ENCODE results near the gene MMP15. TPM values are rescaled to one million over a fixed set of nuclear protein-coding genes. Genes with fewer than 3 reads are reported as not detected.
"Not testable (repeated sequence)": the region's sequence is repeated elsewhere in the genome, so short reads cannot be mapped to it uniquely, and the experiment has no call there.

Gene MMP15
- polyA plus RNA-seq, 4 donors, result 12.8 to 19.9 (median 16.3) TPM

DNA sequence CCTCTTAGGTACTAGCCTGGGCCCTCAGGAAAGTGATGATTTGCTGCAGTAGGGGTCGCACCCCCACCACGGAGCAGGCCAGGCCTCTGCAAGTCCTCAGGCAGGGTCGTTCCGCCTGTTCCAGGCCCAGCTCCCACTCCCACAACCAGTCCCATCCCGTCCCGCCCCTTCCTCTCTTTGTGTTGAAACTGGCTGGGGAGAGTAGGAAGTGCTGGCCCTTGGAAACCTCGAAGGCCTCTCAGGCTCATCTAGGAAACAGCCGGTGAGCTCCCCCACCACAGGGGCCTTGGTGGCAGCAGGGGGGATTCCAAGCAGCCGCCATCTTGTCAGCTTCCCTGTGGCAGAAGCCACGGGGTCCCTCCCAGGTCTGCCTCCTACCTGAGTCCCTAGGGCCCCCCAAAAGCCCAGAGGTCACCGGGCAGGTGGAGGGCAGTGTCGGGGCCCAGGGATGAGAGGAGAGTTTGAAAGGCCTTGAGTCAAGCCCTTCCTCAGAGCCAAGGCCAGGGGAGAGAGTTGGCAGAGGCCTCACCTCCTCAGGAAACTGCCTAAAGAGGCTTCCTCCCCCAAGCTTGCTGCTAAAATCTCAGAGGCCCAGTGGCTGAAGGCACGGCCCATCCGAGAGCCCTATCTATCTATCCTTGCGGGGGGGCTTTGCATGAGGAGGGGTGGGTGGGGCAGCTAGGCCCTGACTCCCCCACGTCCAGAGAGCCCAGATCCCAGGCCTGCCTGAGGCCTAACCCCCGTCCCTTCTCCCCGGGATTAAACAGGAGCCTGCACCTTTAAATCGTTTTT lies 22.2 kb downstream of the MMP15 start:
- no peak for DNase-seq (ENCODE audit: low read depth in 4 of 4, low spot score in 2 of 4)

DNA sequence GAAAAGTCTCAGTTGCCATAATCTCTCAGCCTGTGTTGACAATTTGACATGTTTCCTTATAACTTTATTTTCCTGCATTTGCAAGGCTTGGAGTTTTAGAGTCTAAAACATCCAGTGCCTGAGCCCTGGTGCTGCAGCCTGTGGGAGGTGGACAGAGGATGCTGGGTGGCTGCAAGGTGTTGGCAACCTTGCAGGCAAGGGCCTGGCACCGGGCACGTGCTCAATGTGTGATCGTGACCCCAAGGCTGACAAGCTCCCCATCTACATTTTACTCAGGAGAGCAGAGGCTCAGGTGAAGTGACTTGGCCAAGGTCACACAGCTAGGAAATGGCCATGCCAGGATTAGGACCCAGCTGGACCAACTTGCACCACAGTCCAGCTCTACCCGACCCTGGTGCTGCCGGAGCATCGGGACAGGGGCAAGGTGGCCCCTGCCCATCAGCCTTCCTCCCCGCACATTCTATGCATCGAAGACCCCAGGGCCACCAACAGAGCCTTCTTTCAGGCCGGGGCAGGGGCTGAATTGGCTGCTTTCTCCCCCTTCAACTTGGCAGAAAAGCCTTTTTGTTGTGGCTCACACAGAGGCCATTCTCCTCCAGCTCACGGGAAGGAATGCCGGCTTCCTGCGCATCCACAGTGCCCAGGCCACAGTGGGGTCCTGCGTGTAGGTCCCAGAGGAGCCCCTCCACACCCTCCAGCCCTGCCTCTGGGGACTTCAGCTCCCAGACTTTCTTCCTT lies 23.1 kb downstream of the MMP15 start:
- DNase-seq (ENCODE audit: low read depth in 4 of 4, low spot score in 2 of 4), result no peak

DNA sequence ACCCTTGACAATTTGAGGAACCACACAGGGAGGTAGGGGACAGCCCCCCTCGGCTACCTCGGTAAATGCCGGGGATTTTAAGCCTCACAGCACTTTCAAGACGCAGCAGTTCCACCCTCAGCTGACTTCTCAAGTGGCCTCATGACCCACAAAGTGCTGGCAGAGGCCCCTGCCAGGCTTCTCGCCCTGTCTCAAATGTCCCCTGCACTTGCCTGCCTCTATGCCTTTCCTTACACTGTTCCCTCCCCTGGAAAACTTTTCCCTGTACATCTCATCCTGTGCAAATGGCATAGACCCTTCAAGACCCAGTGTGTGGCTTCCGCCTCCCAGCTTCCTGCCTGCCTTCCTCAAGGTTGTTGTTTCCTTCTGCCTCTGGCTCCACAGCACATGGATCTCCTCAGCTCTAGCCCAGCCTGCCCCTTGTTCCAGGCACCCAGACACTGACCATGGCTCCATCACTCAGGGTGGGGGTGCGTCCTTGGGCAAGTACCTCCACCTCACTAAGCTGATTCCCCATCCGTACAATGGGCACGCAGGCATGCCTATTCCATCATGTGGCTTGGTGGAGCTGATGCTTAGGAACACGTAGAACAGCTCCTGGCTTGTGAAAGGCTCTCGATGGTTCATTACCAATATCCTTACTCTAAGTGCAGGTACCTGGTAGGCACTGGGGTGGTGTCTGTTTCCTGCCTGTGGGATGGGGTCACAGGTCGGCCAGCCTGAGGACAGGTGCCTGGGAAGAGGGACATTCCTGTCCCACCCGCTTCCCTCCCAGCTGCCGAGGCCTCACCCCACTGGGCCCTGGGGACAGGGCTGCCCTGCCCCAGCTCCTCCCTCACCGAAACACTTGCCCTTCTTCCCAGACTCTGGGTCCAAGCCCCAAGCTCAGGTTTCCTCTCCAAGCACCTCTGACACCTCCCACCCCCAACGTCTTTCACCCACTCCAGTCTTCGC lies 24.0 kb downstream of the MMP15 start:
- DNase-seq (ENCODE audit: low read depth in 4 of 4, low spot score in 2 of 4), result no peak

DNA sequence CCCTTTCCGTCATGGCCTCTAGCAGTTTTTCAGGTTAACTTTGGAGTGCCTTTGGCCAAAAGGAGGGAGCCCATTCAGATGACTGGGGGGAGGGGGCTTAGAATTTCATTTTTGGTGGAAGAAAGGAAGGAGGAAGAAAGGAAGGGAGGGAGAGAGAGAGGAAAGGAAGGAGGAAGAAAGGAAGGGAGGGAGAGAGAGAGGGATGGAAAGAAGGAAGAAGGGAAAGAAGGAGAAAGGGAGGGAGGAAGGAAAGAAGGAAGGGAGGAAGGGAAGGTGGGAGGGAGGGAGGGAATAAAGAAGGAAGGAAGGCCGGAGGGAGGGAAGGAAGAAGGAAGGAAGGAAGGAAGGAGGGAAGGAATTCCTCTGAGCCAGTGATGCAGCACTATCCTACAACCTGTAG lies 25.7 kb downstream of the MMP15 start:
- no peak for DNase-seq (ENCODE audit: low read depth in 4 of 4, low spot score in 2 of 4)

DNA sequence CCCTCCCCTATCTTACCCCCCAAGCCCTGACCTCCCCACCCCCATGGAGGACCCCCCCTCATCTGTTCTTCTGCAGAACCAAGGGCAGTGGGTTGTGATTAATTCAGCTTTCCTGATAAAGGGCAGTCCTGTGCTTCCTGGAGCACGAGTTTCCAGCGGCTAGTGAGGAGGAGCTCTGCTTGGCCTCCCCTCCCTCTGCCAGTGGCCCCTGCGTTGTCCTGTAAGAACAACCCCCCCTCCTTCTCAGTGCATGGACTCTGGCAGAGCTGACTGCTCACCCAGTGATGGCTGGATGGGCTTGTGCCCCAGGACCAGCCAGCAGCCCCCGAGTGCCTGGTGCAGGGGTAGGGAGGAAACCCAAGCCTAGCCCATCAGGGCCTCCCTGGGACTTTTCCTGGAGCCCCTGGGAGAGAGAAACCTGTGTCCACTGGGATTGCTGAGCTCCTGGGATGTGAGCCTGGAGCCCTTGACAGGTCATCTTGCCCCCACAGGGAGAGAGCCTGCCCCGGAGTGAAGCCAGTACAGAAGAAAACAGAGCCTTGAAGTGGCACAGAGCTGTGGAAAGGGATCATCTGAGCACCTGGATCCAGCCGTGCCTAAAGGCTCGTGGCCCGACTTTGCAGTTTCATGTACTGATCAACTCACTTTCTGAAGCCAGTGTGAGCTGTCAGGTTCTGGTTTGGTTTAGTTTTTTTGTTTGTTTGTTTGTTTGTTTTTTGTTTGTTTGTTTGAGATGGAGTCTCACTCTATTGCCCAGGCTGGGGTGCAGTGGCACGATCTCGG lies 26.5 kb downstream of the MMP15 start:
- DNase-seq (ENCODE audit: low read depth in 4 of 4, low spot score in 2 of 4), result no peak

DNA sequence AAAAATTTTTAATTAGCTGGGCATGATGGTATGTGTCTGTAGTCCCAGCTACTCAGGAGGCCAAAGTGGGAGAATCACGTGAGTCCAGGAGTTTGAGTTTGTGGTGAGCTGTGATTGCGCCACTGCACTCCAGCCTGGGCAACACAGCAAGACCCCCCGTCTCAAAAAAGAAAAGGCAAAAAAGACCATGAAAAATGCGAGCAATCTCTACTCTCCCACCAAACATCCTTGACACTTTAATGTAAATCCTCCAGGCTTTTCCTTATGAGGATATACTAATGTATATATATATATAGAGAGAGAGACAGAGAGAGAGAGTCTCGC lies 28.1 kb downstream of the MMP15 start:
- no peak for DNase-seq (ENCODE audit: low read depth in 4 of 4, low spot score in 2 of 4)

DNA sequence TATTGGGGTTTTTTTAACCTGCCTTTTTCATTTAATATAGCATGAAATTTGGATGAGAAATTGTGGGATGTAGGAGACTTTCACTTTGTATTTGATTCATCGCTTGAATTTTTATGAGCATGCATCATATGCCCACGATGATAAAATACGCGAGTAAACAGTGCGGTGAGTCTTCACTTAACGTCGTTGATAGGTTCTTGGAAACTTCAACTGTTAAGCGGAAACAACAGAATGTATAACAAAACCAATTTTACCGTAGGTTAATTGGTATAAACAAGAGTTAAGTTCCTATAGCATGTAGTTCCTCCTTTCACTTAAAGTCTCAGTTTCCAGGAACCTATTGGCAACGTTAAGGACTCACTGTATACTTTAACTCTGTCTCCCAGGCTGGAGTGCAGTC lies 28.7 kb downstream of the MMP15 start:
- DNase-seq (ENCODE audit: low read depth in 4 of 4, low spot score in 2 of 4), result no peak

DNA sequence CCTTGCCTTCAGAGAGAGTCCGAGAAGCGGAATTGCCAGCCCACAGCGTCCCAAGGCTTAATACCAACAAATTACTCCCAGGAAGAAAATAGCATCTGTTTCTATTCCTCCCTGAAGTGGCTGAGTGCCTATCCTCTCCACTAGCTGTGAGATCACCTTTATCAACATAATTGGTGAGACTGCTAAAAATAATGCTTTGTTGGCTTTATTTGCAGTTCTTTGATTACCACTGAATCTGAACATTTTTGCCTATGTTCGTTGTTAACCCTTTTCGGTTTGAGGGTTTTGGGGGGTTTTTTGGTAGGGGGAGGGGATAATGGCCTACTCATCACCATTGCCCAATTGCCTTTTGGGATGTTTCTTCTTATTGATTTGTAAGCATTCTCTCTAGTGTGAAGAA lies 31.0 kb downstream of the MMP15 start:
- no peak for DNase-seq (ENCODE audit: low read depth in 4 of 4, low spot score in 2 of 4)

DNA sequence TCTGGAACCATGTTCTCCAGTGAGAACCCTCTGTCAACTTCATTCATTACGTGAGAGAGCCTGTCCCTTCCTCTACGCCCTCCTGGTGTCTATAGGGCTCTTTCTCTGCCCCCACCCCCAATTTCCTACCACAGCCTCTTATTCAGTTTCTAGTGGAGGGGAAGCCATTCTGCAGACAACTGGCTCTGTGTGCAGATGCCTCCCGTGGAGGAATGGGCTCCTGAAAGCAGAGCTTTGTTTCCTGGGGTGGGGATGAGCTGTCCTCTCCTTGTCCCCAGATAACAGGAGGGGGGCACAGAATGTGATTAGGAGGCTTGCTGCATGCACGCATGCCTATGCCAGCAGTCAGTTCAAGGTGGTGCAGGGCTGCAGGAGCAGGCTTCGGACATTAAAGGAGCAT lies 31.6 kb downstream of the MMP15 start:
- DNase-seq (ENCODE audit: low read depth in 4 of 4, low spot score in 2 of 4), result no peak

DNA sequence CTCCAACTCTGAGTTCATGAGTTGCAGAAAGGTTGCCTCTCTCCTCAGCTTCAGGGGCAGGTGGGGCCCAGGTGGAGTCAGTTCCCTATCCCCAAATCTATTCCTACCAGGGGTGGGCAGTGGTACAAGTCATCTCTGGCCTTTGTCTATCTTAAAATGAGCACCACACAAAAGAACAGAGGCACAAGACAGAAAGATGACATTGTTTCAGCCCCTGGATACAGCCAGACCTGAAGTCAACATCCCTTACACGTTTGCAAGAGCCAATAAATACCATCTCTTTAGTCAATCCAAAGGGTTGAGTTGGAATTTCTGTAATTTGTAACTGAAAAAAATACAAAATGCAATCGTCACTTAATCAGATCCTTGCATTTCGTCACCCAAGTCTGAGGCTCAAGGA lies 32.2 kb downstream of the MMP15 start:
- no peak for DNase-seq (ENCODE audit: low read depth in 4 of 4, low spot score in 2 of 4)

DNA sequence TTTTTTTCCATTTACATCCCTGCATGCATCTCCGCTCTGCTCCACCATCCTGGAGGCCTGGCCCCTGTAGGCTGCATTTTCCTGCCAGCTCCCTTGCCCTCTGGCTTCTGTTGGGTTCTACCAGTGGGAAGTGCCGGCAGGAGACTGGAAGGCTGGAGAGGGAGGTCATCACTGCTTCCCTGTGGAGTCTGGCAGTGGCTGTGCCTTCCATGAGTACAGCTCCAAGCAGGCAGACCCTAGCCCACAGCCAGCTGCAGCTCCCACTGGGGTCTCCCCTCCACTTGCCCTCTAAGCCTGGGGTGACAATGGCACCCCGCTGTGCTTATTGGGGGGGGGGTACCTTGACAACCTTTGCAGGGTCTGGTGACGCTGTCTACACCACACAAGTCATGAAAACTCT lies 37.3 kb downstream of the MMP15 start:
- DNase-seq (ENCODE audit: low read depth in 4 of 4, low spot score in 2 of 4), result no peak

DNA sequence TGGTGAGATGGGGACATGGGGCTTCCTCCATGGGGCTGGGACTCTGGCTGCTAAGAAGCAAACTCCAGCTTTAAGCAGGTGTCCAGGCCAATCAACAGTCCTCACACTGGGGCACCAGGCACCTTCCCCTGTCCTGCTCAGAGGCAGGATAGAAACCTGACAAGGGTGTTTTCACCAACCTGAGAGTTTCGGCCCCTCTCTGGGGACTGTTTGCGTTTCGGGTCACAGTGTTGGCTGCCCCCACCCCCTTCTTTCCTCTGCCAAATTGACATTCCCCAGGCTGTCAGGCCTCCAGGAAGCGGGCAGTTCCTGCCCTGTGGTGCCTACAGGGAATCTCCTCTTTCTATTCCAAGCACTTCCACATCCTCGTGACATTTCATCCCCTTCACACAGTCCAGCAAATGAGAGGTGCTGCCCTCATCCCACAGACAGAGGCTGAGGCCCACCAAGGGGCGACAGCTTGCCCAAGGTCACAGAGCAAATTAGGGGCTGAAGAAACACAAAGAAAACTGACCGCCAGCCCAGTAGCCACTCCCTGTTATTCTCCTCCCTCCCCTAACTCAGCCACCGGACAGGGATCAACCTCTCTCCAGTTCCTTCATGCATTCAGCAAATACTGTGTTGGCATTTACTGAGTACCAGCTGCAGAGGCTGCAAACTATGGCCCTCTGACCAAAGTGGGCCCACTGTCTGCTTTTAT lies 38.0 kb downstream of the MMP15 start:
- DNase-seq (ENCODE audit: low read depth in 4 of 4, low spot score in 2 of 4), result no peak

DNA sequence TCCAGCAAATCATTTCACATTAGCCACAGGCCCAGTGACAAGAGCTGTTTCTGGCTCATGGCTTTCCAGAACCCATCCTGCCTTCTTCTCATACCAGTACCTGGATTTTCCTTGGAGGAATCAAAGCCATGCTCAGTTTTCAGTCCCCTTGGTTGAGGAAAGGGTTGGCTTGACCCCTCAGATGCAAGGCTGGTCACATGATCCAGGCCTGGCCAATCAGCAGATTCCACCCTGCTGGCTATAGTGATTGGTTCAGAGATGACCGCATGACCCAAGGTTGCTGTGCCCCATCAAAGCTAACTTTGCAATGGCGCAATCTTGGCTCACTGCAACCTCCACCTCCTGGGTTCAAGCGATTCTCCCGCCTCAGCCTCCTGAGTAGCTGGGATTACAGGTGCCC lies 45.0 kb downstream of the MMP15 start:
- DNase-seq (ENCODE audit: low read depth in 4 of 4, low spot score in 2 of 4), result no peak

DNA sequence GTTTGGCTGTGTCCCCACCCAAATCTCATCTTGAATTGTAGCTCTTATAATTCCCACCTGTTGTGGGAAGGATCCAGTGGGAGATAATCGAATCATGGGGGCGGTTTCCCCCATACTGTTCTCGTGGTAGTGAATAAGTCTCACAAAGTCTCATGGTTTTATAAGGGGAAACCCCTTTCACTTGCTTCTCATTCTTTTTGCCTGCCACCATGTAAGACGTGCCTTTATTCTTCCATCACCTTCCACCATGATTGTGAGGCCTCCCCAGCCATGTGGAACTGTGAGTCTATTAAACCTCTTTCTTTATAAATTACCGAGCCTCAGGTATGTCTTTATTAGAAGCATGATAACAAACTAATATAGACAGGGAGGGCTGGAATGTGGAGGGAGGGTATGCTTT lies 46.6 kb downstream of the MMP15 start:
- not testable (repeated sequence) for DNase-seq (ENCODE audit: low read depth in 4 of 4, low spot score in 2 of 4)

DNA sequence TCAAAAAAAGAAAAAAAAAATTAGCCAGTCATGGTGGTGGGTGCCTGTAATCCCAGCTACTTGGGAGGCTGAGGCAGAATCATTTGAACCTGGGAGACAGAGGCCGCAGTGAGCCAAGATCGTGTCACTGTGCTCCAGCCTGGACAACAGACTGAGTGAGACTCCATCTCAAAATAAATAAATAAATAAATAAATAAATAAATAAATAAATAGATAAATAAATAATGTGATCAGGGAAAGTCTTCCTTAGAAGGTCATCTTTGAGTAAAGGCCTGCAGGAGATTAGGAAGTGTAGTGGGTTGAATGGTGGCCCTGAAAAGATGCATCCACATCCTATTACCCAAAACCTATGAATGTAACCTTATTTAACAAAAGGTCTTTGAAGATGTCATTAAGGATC lies 47.5 kb downstream of the MMP15 start:
- DNase-seq (ENCODE audit: low read depth in 4 of 4, low spot score in 2 of 4), result not testable (repeated sequence)

DNA sequence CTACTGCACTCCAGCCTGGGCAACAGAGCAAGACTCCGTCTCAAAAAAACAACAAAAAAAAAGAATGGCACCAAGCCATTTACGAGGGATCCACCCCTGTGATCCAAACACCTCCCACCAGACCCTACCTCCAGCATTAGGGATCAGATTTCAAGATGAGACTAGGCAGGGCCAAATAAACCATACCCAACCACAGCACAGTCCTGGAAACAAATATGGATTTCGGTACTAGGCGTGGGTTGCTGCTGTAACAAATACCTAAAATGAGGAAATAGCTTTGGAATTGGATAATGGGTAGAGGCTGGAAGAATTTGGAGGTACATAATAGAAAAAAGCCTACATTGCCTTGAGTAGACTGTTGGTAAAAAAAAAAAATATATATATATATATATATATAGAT lies 49.1 kb downstream of the MMP15 start:
- no peak for DNase-seq (ENCODE audit: low read depth in 4 of 4, low spot score in 2 of 4)

DNA sequence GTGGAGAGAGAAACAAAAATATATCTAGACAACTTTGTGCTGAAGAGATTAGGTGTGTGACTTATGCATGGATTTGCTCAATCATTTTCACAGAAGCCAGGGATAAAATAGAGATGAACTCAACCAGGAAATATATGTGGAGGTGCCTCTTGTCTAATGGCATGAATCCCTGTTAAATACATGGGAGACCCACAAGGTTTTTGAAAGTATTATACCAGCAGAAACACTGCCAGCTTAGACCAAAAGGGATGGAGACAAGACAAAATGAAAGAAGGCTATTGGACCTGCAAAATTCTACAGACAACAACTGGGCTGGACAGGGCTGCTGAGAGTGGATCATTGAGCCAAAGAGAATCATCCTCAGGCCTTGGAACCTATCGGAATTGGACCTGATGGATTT lies 51.0 kb downstream of the MMP15 start:
- no peak for DNase-seq (ENCODE audit: low read depth in 4 of 4, low spot score in 2 of 4)

DNA sequence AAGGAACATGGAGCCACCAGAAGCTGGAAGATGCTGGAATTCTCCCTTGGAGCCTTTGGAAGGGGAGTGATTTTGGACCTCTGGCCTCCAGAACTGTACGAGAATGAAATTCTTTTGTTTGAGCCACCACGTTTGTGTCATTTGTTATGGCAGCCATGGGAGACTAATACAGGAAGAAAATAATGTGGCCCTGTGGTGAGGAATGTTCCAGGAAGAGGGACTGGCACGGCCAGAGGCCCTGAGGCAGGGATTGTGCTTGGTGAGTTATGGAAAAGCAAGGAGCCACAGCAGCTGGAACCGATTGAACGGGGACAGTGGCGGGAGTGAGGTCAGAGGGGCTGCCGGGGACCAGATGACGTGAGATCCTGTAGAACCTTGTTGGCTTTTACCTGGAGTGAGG lies 52.2 kb downstream of the MMP15 start:
- no peak for DNase-seq (ENCODE audit: low read depth in 4 of 4, low spot score in 2 of 4)

DNA sequence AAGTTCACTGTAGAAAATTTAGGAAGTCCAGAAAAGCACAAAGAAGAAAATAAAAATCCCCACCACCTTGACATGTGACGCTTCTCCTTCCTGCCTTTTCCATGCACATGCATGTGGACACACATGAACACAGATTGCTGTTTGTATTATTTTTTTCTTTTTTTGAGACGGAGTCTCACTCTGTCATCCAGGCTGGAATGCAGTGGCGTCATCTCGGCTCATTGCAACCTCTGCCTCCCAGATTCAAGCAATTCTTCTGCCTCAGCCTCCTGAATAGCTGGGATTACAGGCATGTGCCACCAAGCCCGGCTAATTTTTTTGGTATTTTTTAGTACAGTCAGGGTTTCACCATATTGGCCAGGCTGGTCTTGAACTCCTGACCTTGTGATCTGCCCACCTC lies 55.1 kb downstream of the MMP15 start:
- not testable (repeated sequence) for DNase-seq (ENCODE audit: low read depth in 4 of 4, low spot score in 2 of 4)

DNA sequence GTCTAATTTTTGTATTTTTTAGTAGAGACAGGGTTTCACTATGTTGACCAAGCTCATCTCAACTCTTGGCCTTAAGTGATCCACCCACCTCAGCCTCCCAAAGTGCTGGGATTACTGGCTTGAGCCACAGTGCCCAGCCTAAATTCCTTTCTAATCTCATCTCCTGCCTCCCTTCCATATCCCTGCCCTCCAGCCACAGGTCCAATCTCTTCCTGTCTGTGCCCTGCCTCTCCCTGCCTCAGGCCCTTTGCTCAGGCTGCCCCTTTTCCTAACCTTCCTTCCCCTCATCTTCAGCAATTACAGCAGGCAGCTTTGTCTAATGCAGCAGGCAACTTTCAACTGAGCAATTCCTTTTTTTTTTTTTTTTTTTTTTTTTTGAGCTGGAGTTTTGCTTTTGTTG lies 56.8 kb downstream of the MMP15 start:
- DNase-seq (ENCODE audit: low read depth in 4 of 4, low spot score in 2 of 4), result no peak

Measured in left renal cortex interstitium (tissue), 4 donors.